ENCODE data around the gene ALG1L2.
"Not testable (repeated sequence)": the region's sequence is repeated elsewhere in the genome, so short reads cannot be mapped to it uniquely, and the experiment has no call there.

Gene ALG1L2, protein sequence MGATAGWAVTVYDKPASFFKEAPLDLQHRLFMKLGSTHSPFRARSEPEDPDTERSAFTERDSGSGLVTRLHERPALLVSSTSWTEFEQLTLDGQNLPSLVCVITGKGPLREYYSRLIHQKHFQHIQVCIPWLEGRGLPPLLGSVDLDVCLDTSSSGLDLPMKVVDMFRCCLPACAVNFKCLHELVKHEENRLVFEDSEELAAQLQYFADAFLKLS

DNA sequence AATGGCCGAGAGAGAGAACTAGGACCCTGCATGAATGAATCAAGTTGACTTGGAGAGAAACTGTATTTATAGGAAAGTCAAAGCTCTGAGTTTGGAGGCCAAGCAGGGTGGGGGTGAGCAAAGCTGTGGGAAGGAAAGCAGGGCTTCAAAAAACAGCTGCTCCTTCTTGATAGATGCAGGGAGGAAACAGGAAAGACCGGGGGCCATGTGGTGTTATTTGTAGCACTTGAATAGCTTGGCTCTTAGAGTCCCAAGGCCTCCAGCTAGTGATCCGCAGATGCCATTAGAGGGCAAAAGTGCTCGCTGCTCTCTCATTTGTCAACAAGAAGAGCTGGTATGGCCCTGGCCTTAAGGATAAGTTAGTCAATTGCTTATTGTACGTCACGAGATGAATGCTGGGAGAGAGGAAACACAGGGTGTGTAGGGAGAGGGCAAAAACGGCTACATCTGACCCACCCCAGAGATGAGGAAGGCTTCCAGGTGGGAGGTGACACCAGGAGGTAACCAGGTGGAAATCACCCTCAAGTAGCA is at the start of gene ALG1L2:
Gene ALG1L2 (plus strand): TSS at position 481 of the 531 bp plus-strand sequence. CDS start 186 bp downstream, outside the sequence.
- no peak for DNase-seq (ENCODE audit: low read depth)

GRCh38 chr3:130037126-130037815 is 44.4 kb upstream of the ALG1L2 start:
- DNase-seq (ENCODE audit: low read depth) = not testable (repeated sequence)

DNA sequence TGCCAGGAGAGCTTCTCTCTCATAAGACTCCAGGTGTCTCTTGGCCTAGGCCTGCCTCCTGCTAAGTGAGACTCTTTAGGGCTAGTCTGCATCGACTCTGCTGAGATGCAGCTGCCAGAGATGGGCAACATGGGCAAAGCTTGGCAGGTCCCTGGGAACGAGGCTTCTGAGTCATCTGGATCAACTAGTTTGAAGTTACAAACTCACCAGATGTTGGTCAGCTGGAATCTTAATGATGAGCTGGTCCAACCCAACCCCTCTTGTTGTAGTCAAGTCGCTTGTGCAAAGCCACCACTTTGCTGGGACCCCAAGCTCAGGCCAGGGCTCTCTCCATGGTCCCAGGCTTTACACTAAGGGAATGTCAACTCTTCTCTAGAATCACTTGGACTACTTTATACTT is 38.9 kb upstream of the ALG1L2 start:
- not testable (repeated sequence) for DNase-seq (ENCODE audit: low read depth)

GRCh38 chr3:130043658-130044057 is 38.0 kb upstream of the ALG1L2 start:
- not testable (repeated sequence) for DNase-seq (ENCODE audit: low read depth)

GRCh38 chr3:130044370-130044769 is 37.3 kb upstream of the ALG1L2 start:
- no peak for DNase-seq (ENCODE audit: low read depth)

GRCh38 chr3:130048726-130049125 is 32.9 kb upstream of the ALG1L2 start:
- no peak for DNase-seq (ENCODE audit: low read depth)

GRCh38 chr3:130052366-130052765 is 29.3 kb upstream of the ALG1L2 start:
- DNase-seq (ENCODE audit: low read depth) = not testable (repeated sequence)

DNA sequence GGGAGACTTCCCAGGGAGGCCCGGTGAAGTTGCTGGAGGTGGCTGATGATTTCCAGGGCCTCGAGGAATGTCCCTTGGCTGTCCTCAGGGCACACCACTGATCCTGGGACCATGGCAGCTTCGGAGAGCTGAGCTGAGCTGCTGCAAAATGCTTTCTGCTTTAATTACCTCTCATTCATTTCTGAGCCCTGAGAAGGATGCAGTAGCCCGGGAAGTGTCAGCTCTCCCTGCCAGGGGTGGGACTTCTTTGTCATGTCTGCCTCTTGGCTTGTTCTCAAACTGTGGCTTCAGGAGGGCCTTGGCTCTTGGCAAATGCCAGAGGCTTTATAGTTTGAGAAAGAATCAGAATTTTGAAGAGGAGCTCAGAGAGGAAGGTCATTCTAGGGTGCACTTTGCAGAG is 28.7 kb upstream of the ALG1L2 start:
- not testable (repeated sequence) for DNase-seq (ENCODE audit: low read depth)

DNA sequence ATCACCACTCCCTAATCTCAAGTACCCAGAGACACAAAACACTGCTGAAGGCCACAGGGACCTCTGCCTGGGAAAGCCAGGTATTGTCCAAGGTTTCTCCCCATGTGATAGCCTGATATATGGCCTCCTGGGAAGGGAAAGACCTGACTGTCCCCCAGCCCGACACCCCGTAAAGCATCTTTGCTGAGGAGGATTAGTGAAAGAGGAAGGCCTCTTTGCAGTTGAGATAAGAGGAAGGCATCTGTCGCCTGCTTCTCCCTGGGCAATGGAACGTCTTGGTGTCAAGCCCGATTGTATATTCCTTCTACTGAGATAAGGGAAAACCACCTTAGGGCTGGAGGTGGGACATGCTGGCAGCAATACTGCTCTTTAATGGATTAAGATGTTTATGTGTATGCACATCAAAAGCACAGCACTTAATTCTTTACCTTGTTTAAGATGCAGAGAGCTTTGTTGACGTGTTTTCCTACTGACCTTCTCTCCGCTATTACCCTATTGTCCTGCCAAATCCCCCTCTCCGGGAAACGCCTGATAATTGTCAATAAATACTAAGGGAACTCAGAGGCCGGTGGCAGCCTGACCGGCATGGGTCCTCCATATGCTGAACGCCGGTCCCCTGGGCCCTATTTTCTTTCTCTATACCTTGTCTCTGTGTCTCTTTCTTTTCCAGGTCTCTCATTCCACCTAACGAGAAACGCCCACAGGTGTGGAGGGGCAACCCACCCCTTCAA is 23.9 kb upstream of the ALG1L2 start:
- not testable (repeated sequence) for DNase-seq (ENCODE audit: low read depth)

DNA sequence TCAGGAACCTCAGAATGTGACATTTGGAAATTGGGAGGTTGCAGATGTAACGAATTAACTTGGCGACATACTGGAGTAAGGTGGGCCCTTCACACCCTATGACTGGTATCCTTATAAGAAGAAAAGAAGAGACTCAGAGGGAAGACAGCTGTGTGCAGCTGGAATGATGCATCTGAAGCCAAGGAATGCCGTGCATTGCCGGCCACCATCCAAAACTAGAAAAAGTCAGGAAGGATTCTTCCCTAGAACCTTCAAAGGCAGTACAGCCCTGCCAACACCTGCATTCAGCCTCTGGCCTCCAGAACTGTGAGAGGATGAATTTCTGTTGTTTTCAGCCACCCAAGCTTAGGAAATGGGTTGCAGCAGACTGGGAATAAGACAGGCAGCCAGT is 23.4 kb upstream of the ALG1L2 start:
- DNase-seq (ENCODE audit: low read depth) = not testable (repeated sequence)

DNA sequence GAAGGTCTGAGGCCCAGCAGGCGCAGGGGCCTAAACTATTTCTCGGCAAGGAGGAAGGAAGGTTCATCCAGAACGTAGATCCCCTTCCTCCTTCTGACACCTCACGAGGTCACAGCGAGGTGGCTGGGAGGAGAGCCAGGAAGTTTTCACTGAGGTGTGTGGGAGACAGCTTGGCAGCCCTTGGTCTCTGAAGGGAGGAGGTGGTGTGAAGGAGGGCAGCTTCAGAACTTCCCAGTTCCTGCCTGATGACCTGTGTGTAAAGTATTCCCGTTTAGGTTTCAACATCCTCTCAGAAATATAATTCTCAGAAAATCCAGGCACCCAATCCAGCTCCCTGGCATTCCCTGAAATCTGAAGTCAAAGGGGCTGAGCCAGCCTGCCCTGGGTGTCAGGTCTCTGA is 22.9 kb upstream of the ALG1L2 start:
- not testable (repeated sequence) for DNase-seq (ENCODE audit: low read depth)

- not testable (repeated sequence) for DNase-seq (ENCODE audit: low read depth)
Measured at GRCh38 chr3:130059162-130059561, 22.5 kb upstream of the ALG1L2 start.

- DNase-seq (ENCODE audit: low read depth) = no peak
Measured at GRCh38 chr3:130073582-130073981, 8.0 kb upstream of the ALG1L2 start.

DNA sequence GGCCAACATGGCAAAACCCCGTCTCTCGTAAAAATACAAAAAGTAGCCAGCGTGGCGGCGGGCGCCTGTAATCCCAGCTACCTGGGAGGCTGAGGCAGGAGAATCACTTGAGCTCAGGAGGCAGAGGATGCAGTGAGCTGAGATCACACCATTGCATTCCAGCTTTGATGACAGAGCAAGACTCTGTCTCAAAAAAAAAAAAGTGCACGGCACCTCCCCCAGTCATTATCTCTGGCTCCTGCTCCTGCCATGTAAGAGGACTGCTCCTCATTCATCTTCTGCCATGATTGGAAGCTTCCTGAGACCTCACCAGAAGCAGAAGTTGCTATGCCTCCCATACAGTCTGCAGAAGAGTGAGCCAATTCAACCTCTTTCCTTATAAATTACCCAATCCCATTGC is 4.0 kb upstream of the ALG1L2 start:
- DNase-seq (ENCODE audit: low read depth) = no peak

DNA sequence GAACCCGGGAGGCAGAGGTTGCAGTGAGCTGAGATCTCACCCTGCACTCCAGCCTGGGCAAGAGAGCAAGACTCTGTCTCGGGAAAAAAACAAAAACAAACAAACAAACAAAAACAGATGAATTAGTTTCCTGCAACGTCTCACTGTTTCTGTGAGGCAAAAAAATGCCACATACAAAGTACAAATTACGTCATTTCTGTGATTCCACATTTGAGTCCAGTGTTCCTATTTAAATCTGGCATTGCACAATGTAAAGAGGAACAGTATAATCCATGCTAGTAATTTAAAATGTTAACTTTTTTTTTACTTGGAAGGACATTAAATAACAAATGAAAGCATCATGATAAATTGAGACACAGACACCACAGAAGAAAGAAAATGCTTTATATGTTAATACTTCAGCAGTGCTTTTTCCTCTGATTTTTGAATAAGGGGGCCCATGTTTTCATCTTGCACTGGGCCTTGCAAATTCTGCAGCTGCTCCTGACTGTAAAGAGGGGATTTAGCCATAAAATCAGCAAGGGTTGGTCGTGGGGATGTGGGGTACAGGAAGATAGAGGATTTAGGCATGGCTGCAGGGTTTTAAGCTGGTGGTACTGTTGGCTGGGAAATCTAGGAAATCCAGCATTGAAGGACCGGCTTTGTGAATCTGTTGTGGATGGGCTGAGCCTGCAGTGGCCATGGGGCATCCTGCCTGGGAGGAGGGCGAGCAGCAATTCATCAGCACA is 1.9 kb downstream of the ALG1L2 start:
- not testable (repeated sequence) for DNase-seq (ENCODE audit: low read depth)

GRCh38 chr3:130084436-130084980 is 2.9 kb downstream of the ALG1L2 start:
- no peak for DNase-seq (ENCODE audit: low read depth)

DNA sequence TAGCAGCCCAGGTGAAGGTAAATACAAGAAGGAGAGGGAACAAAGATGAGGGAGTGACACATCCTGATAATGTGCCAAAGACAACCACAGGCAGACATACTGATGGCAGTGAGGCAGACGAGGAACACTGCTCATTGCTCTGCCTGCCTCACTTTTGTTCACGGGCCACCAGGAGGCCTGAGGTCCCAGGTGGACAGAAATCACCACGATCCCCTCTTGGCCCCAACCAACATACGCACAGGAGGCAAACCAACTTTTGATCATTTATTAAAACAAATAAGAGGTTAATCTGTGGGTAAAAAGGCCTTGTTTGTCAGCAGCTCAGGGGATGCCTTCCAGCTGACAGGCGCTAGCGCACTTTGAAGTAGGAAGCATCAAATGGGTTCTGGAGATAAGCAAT is 4.2 kb downstream of the ALG1L2 start:
- DNase-seq (ENCODE audit: low read depth) = no peak

DNA sequence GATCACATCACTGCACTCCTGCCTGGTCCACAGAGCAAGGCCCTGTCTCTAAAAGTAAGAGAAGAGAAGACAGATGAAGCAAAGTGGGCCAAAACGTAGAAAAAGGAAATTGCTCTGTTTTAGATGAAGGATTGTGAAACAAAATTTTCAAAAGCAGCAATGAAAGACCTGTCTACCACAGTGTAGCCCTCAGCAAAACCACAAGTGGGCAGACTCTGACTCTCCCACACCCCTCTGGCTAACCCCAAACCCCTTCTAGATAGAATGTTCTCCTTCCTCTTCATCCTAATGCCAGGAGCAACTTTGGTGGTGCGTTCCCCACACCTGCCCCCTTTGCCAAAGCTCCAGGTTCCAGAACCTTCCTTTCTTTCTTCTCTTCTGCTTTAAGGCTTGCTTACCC is 5.0 kb downstream of the ALG1L2 start:
- not testable (repeated sequence) for DNase-seq (ENCODE audit: low read depth)

DNA sequence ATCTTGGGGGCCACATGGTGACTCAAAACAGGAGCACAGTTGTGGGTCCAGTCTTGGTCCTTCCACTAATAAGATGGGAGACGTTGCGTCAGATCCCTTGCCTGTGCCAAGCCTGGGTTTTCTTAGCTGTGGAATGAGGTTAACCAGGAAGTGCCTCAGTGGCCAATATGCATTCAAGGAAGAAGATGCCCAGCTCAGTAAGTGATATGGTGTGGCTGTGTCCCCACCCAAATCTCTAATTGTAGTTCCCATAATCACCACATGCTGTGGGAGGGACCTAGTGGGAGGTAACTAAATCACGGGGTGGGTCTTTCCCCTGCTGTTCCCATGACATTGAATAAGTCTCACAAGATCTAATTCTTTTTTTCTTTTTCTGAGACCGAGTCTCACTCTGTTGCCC is 6.4 kb downstream of the ALG1L2 start:
- no peak for DNase-seq (ENCODE audit: low read depth)

- DNase-seq (ENCODE audit: low read depth) = not testable (repeated sequence)
Measured at GRCh38 chr3:130090681-130091080, 9.1 kb downstream of the ALG1L2 start.

DNA sequence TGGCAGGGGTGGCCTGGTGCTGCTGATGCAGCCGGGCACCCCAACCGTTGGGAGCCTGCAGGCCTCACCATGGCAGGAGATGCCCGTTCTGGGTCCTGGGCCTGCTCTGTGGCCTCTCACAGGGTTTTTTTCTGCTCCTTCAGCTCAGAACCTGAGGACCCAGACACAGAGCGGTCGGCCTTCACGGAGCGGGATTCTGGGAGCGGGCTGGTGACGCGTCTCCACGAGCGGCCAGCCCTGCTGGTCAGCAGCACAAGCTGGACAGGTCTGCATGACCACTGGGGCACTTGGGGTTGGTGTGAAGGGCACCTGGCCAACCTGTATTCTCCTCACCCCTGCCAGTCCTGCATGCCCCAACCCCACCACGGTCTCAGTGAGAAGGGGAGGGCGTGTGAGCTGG is 10.3 kb downstream of the ALG1L2 start:
- DNase-seq (ENCODE audit: low read depth) = no peak

Data from activated gamma-delta T cell treated with anti-CD3 and anti-CD28 coated beads, Interleukin-2, amount 50 U/mL, for 16 hours (primary cell).